22Rv1 (cell line): ENCODE data around the gene POGK.

Experiments
- CTCF ChIP-seq: fragments of 450-650 bp; IDR thresholded peaks from 2 replicates; pipeline ENCODE4 v1.5.1; 2017; ENCODE audit warnings: mild to moderate bottlenecking
- ZFX ChIP-seq: fragments of 450-650 bp; IDR thresholded peaks from 2 replicates; pipeline ENCODE4 v1.6.1; 2017; ENCODE audit warnings: antibody characterized with exemption, borderline replicate concordance

- no peak for TF ChIP-seq CTCF
- TF ChIP-seq ZFX, result no peak
Measured at GRCh38 chr1:166889776-166890175, 50.5 kb downstream of the POGK start.
